CD4-positive, alpha-beta memory T cell (primary cell): ENCODE data around the gene GSTK1. TPM values are rescaled to one million over a fixed set of nuclear protein-coding genes. Genes with fewer than 3 reads are reported as not detected.

Source experiments
- polyA plus RNA-seq, 2 donors: library from polyadenylated mRNA; unstranded; fragments of 300-500 nt; fragmentation: Illumina TruSeq; gene quantifications; one replicate each; pipeline ENCODE4 v1.2.3, GENCODE V29; 2021
- total RNA-seq, 2 experiments: library from RNA; stranded (reverse); gene quantifications; one replicate each; pipeline ENCODE4 v1.2.3, GENCODE V29; 2021

The GSTK1 gene
- total and polyA plus RNA-seq, 4 experiments from 2014 or later, result 469 to 748 (median 587) TPM

Other genes starting within 250 kb of the GSTK1 start
- not detected for gene OR9A2, start 236.3 kb upstream of the GSTK1 start, total RNA-seq
- gene OR9A2, start 236.3 kb upstream of the GSTK1 start, polyA plus RNA-seq, result not detected
- not detected for gene OR6V1, start 211.1 kb upstream of the GSTK1 start, total RNA-seq
- not detected for gene OR6V1, start 211.1 kb upstream of the GSTK1 start, polyA plus RNA-seq
- gene PIP, start 131.4 kb upstream of the GSTK1 start, total RNA-seq, result not detected
- not detected for gene PIP, start 131.4 kb upstream of the GSTK1 start, polyA plus RNA-seq
- not detected for gene TAS2R39, start 80.0 kb upstream of the GSTK1 start, total RNA-seq
- gene TAS2R39, start 80.0 kb upstream of the GSTK1 start, polyA plus RNA-seq, result not detected
- not detected for gene TAS2R40, start 41.4 kb upstream of the GSTK1 start, total RNA-seq
- gene TAS2R40, start 41.4 kb upstream of the GSTK1 start, polyA plus RNA-seq, result not detected
- gene TMEM139, start 21.5 kb downstream of the GSTK1 start, total RNA-seq, result 1 to 10 TPM in 1 of 2 experiments, under 1 TPM in 1; 0.61 to 1.8 TPM
- 1 to 10 TPM; 1.0 to 2.1 TPM for gene TMEM139, start 21.5 kb downstream of the GSTK1 start, polyA plus RNA-seq
- gene CASP2, start 24.9 kb downstream of the GSTK1 start, total RNA-seq, result 10 to 100 TPM; 94.3 to 96.1 TPM
- gene CASP2, start 24.9 kb downstream of the GSTK1 start, polyA plus RNA-seq, result 10 to 100 TPM in 1 of 2 donors, 1 to 10 TPM in 1; 5.3 to 29.2 TPM
- gene CLCN1, start 52.7 kb downstream of the GSTK1 start, total RNA-seq, result not detected
- gene CLCN1, start 52.7 kb downstream of the GSTK1 start, polyA plus RNA-seq, result under 1 TPM in 1 of 2 donors, not detected in 1; 0.06 TPM
- under 1 TPM; 0.61 to 0.97 TPM for gene FAM131B, start 99.3 kb downstream of the GSTK1 start, total RNA-seq
- not detected for gene FAM131B, start 99.3 kb downstream of the GSTK1 start, polyA plus RNA-seq
- gene ZYX, start 117.9 kb downstream of the GSTK1 start, total RNA-seq, result 100 to 1,000 TPM; 145 to 148 TPM
- 100 to 1,000 TPM in 1 of 2 donors, 10 to 100 TPM in 1; 55.7 to 145 TPM for gene ZYX, start 117.9 kb downstream of the GSTK1 start, polyA plus RNA-seq
- gene EPHA1, start 145.4 kb downstream of the GSTK1 start, total RNA-seq, result 10 to 100 TPM; 30.7 to 34.4 TPM
- gene EPHA1, start 145.4 kb downstream of the GSTK1 start, polyA plus RNA-seq, result 10 to 100 TPM in 1 of 2 donors, 1 to 10 TPM in 1; 4.2 to 14.4 TPM
- 1 to 10 TPM in 1 of 2 experiments, under 1 TPM in 1; 0.36 to 1.4 TPM for gene TAS2R60, start 180.0 kb downstream of the GSTK1 start, total RNA-seq
- under 1 TPM; 0.89 to 0.94 TPM for gene TAS2R60, start 180.0 kb downstream of the GSTK1 start, polyA plus RNA-seq
- gene TAS2R41, start 214.4 kb downstream of the GSTK1 start, total RNA-seq, result under 1 TPM; 0.61 to 0.73 TPM
- not detected for gene TAS2R41, start 214.4 kb downstream of the GSTK1 start, polyA plus RNA-seq